Stimulated activated CD8-positive, alpha-beta memory T cell treated with anti-CD3 and anti-CD28 coated beads, Interleukin-12 subunit alpha, Interleukin-12 subunit beta, amount 100 ng/mL, for 4 hours (primary cell): ENCODE results near the gene PLA2G6.
"Not testable (repeated sequence)": the region's sequence is repeated elsewhere in the genome, so short reads cannot be mapped to it uniquely, and the experiment has no call there.

ENCODE experiments used
- DNase-seq: peaks from one replicate; pipeline ENCODE4 v3.0.0-alpha.2; 2020; ENCODE audit warnings: low read depth

Gene PLA2G6

DNA sequence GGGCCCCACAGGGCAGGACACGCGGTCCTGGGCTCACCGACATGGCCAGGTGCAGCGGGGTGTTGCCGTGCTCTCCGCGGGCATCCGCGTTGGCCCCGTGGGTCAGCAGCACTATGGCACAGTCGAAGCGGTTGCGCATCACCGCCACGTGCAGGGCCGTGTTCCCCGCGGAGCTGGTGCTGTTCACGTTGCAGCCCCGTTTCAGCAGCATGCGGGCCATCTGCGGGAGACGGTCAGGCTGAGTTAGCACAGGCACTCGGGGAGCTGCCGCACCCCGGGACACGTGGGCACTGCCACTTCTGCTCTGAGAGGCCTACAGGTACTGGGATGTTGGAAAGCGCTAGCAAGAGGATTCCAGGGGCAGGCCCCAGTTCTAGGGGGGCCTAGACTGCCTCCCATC is 48.8 kb downstream of the PLA2G6 start:
- no peak for DNase-seq

- DNase-seq = no peak
Measured at GRCh38 chr22:38132136-38132535, 49.5 kb downstream of the PLA2G6 start.

- DNase-seq = no peak
Measured at GRCh38 chr22:38131399-38131798, 50.2 kb downstream of the PLA2G6 start.

DNA sequence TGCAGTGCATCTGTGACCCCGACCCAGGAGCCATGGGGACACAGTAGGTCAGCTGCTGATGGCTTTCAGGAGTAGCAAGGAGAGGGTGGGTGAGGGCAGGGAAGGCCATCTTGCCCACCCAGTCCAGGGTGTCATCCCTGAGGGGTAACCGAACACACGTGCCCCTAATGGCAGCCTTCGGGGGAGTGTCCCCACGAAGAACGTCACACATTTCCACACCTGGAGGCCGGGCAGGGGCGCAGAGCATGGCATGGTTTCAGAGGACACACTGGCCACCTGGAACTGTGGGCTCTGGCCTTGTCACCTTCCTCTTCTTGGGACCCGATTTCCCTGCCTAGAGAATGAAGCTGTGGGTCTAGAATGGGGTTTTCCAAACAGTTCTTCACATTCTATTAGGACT is 51.8 kb downstream of the PLA2G6 start:
- no peak for DNase-seq

DNA sequence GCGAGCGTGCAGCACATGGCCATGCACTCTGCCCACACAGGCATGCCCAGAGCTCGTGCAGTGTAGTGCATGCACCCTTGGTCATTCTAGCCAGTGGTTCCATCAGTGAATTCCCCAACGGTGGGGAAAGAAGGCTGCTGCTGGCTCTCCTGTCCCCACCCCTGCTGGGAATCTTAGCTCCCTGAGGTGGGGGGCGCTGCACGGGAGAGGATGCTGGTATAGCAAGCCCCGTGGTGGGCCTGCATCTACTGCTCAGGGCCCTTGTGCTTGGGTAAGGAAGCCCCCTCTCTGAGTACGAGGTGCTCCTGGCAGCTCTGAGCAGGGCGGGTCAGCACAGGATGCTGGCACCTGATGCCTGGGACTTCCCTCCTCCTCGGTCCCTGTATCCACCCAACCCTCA is 52.6 kb downstream of the PLA2G6 start:
- DNase-seq = no peak

GRCh38 chr22:38127869-38128268 is 53.8 kb downstream of the PLA2G6 start:
- no peak for DNase-seq

DNA sequence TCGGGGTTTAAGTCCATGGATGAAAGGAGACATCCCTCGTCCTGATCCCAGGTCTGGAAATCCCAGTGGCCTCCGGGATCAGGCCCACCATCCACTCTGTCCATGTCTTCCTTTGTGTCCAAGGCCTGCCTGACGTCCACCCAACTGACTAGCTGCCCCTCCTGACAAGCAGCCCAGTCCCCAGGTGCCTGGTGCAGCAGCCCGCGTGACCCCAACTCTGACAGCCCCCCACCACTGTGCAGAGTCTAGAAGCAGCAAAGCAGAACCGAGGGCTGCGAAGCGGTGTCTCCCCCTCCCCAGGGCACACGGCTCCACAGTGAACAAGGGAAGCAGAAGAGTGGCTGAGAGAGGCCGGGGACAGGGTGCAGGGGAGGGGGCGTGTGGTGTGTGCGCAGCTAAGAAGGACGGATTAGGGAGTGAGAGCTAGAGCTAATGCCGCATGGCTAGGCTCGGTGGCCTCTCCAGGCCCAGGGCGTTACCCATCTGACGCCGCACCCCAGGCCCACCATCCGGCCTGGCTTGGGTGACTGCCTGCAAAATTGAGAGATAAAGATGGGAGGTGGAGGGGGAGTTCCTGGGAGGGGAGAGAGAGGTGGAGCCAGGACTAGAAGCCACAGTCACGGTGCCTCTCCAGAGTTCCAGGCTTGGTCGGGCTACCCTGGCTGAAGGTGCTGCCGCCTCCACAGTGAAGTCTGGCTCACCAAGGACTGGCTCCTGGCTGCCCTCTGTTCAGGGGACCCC is 54.5 kb downstream of the PLA2G6 start:
- no peak for DNase-seq

DNA sequence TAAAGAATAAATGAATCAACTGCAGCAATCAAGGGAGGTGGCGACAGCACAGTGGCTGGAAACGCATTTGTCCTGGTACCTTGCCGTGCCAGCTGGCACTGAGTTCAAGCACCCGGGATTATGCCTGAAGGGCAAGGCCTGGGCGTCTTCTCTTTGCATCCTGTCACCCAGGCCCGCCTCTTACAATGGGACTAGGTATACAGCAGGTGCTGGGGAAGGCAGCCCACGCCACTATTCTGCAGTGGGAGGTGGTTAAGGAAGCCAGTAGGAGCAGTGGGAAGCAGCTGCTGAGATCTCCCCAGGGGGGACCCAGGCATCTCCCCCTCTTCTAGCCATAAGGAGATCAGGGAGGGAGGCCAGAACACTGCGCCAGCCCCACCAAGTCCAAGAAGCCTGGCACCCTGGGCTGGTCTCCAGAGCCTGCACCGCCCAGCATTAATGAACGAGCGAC is 55.9 kb downstream of the PLA2G6 start:
- DNase-seq = no peak

GRCh38 chr22:38125038-38125610 is 56.5 kb downstream of the PLA2G6 start:
- no peak for DNase-seq

DNA sequence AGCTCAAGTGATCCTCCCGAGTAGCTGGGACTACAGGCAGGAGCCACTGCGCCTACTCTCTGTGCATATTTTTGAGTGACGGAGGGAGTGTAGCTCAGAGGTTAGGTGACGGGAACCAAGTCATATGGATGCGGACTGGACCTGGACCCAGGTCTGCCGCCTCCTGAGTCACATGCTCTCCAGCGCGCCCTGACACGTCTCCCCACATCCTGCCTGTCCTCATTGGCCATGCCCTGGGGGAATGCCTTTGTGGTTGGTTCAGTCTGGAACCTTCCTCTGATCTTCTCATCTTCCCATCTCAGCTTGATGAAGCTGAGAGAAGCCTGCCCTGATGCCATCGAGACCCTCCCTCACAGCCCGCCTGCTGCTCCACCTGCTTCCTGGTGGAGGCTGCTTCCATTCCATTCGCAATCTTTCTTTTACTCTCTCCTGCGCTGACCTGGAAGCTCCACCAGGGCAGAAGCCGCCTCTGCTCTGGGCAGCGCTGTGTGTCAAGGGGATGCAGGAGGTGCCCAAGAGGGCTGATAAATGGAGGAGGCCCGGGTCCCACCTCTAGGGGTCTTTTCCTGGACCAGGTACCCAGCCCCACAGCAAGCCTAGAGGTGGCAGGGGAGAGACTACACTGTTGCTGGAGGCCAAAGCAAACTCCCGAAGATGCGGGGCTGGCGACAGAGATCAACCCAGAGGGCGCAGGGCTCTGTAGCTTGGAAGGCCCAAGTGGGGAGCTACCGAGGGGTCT is 57.2 kb downstream of the PLA2G6 start:
- no peak for DNase-seq

- DNase-seq = no peak
Measured at GRCh38 chr22:38122616-38123015, 59.0 kb downstream of the PLA2G6 start.

DNA sequence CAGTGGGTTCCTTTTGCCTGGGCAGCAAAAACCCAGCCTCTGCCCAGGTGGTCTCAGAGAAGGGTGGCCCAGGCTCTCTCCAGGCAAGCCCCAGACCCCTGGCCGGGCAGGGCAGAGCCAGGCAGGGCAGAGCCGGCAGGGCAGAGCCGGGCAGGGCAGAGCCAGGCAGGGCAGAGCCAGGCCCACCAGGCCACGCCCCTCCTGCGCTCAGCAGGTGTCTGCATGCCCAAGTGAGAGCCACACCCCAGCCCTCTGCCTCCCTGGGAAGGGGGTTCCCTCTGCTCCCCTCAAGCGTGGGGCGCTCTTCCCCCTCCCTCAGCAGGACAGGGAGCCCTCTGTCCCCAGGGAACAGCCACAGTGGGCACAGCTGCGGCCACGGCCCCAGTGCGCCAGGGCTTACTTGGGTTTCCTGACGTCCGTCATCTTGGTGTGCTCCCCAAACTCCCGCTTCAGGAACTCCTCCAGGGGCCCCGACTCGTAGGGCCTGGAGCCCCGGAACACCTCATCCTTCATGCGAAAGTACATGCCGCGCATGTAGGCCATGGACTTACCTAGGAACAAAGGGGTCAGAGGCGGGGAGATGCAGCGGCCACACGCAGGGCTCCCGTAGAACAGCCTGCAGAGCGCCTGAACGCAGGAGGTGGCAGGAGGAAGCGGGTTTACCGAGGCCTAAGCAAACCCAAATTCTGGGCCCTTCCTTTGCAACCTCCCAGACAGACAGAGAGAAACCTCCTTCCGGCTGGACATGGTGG is 61.1 kb downstream of the PLA2G6 start:
- no peak for DNase-seq

DNA sequence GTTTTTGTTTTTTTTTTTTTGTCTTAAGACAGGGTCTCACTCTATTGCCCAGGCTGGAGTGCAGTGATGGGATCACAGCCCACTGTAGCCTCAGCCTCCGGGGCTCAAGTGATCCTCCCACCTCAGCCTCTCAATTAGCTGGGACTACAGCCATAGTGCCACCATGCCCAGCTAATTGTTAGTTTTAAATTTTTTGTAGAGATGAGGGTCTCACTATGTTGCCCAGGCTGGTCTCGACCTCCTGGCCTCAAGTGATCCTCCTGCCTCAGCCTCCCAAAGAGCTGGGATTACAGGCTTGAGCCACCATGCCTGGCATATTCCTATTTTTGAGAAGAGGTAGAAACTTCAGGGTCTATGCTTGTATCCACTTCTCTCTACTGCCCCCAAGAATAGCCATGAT is 62.9 kb downstream of the PLA2G6 start:
- DNase-seq = not testable (repeated sequence)

GRCh38 chr22:38118182-38118581 is 63.4 kb downstream of the PLA2G6 start:
- no peak for DNase-seq

DNA sequence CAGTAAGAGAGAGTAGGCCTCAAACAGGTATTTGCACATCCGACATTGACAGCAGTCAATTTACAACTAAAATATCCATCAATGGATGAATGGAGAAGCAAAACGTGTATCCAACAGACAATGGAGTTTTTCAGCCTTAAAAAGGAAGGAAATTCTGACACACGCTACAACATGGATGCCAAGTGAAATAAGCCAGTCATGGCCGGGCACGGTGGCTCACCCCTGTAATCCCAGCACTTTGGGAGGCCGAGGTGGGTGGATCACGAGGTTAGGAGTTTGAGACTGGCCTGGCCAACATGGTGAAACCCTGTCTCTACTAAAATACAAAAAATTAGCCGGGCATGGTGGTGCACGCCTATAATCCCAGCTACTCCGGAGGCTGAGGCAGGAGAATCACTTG is 64.1 kb downstream of the PLA2G6 start:
- not testable (repeated sequence) for DNase-seq

DNA sequence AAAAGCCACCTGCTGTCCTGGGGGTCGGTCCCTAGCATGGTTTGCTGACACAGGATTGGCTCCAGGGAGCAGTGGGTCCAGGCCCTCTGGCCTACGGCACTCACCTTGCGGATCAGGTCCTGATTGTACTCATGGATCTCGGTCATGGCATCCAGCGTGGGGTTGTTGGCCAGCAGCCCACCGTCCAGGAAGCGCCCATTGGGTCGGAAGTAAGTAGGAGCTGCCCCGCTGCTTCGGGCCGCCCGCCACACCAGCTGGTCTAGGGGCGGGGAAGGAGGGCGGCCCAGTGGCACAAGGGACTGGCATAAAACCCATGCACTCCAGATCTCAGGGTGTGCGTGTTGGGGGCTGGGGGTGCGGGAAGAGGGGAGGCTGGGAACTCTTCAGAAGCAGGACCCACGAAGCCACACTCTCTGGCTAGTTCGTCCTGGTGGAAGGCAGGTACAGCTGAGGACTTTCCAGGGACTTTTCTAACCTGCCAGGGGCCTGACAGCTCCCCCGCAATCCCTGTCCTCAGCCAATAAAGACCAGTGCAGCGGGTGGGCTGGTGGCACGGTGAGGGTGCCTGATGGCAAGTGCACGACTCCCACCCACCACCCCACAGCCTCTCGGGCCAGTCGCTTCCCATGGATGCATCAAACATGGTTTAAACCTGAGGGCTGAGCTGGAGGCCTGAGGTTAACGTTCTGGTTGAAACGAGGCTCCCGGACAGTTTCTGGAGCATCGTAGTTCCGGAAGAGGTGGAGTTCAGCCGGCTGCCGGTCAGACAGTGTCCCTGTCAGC is 66.0 kb downstream of the PLA2G6 start:
- DNase-seq = no peak

DNA sequence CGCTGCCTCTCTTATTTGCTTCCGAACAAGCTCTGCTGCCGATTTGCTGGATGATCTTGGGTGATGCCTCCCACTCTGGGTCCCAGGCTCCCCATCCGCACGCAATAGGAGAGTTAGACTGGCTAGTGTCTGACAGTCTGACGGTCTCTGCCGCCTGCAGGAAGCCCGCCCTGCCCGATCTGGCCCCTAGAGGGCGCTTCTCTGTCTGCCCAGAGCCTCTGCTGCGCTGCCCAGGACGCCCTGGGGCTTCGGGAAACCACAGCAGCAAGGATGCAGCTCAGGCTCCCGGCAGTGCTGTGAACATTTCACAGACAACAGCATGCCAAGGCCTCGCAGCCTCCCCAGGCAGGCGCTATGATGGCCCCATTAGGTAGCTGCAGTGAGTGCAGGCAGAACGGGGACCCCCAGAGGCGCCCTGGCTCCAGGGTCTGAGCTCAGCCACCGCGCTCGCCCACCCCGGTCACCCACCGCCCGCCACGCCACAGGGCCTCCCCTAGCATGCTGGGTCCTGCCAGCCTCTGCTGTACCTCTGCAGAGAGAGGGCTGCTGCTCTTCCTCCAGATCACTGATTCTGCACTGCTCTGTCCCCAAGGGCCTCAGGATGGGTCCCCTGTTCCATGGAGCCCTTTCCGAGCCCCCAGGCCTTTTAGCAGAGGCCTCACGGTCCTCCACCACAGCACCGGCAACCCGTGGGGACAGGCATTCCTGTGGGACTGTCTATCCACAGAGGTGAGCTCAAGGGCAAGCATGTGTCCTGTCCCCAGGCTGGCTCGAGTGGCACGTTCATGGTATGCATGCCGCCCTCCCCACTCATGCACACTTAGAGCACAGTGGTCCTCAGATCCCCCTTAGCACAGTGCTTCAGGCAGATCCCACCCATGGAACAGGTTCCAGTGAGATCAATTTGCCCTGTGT is 66.9 kb downstream of the PLA2G6 start:
- DNase-seq = peak; percentile 51

GRCh38 chr22:38112381-38112780 is 69.2 kb downstream of the PLA2G6 start:
- no peak for DNase-seq

GRCh38 chr22:38111925-38112355 is 69.7 kb downstream of the PLA2G6 start:
- no peak for DNase-seq
